ENCODE results near the gene UBE2L3. TPM values are rescaled to one million over a fixed set of nuclear protein-coding genes. Genes with fewer than 3 reads are reported as not detected.

UBE2L3 gene
- total and polyA plus RNA-seq, 2 of the 13 experiments (the other 11 are each of a cell fraction or from before 2014, with no cell fraction given): 30.2 to 58.1 TPM

DNA sequence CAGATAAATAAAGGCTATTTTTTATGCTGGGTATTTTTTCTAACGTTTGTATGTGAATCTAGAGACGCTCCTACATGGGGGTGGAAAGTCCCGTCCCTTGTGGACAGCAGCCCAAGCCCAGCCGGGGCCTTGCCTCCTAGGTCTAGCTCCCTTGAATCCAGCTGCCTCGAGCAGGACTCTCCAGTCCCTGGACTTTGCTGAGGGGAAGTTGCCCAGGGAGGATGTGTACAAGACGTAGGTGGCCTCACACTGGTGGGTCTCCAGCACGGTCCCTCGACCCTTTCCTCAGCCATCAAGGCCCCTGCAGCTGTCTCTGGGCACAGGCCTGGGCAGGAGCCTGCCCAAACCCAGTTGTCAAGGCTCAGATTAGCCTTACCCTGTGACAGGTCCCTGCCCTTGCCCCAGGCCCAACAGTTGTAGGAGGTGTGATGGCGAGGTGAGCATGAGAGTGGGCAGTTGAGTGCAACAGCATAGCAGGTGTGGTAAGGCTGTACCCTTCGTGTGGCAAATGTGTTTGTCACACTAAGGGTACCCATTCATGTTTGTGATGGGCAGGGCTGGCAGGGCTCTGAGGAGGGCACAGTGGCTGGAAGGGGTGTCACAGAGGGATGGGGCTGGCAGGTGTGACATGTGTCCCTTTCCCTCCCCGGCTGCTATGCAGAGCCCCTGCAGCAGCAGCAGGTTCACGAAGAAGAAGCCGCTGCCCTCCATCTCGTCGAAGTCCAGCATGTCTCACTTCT is 68.4 kb downstream of the UBE2L3 start:
- Histone ChIP-seq H3K36me3 (replicated peaks in 1 of 2; ENCODE audit: control insufficient read depth in 1 of 2, insufficient read depth in 2 of 2, low read length in 2 of 2) (no peaks in the 10 kb centered on the region), H4K20me1 (ENCODE audit: insufficient read depth, low read length) (no peaks in the 10 kb centered on the region), H3K79me2 (ENCODE audit: insufficient read depth, low read length) (no peaks in the 10 kb centered on the region), H3K27me3 (ENCODE audit: control insufficient read depth in 1 of 2, insufficient read depth in 2 of 2, low read length in 2 of 2) (peaks cover 0 to 4% of the 10 kb centered on the region in 2 experiments; a peak in 2 of 5 replicates), H3K4me1 (ENCODE audit: insufficient read depth, low read length) (peaks cover 65% of the 10 kb centered on the region), H2AFZ (ENCODE audit: low read length) (no peak overlapping the region), H3K9ac (ENCODE audit: insufficient read depth, low read depth, low read length) (no peak overlapping the region), H3K4me2 (ENCODE audit: low read depth, low read length) (peak overlapping the region; percentile 29; the same call in 1 of the 2 replicates), H3K27ac (ENCODE audit: extremely low read length, insufficient read depth, low read length) (no peak overlapping the region), H3K9me3 (ENCODE audit: low read length) (no peaks in the 10 kb centered on the region), H3K4me3 (replicated peaks in 1 of 3; ENCODE audit: insufficient read depth in 1 of 3, low read depth in 2 of 3, low read length in 3 of 3) (peak overlapping the region in 1 of 3 experiments; percentile 4; a peak in 1 of 6 replicates)
- in situ Hi-C loops (cut with HindIII; ENCODE audit: extremely low pct_ligation_motif_present, low pct_unique_long_range_greater_than_20kb): no loop called here
- FAIRE-seq (no peak), DNase-seq (ENCODE audit: low spot score) (no peak), ATAC-seq (no peak)
- BruUV-seq (replicated peaks): no TSS peak
- WGBS (ENCODE audit: low lambda C conversion rate): 46% methylated on average over 11 of the region's 15 CpGs
- ChIA-PET POLR2A (no interaction called here), CTCF (ENCODE audit: low intra/inter-chr PET ratio, low total read pairs) (no interaction called here)
- peak; percentile 15; the same call in 1 of the 2 replicates for TF ChIP-seq ZNF891 (CRISPR knock-in tag; IDR thresholded peaks at IDR 0.05)
- TF ChIP-seq IKZF4 (CRISPR knock-in tag; IDR thresholded peaks at IDR 0.05; ENCODE audit: borderline replicate concordance, low read depth, not compliant biosample characterization): no peak
- intact Hi-C loops (cut with micrococcal nuclease; ENCODE audit: unreplicated experiment): no loop called here

DNA sequence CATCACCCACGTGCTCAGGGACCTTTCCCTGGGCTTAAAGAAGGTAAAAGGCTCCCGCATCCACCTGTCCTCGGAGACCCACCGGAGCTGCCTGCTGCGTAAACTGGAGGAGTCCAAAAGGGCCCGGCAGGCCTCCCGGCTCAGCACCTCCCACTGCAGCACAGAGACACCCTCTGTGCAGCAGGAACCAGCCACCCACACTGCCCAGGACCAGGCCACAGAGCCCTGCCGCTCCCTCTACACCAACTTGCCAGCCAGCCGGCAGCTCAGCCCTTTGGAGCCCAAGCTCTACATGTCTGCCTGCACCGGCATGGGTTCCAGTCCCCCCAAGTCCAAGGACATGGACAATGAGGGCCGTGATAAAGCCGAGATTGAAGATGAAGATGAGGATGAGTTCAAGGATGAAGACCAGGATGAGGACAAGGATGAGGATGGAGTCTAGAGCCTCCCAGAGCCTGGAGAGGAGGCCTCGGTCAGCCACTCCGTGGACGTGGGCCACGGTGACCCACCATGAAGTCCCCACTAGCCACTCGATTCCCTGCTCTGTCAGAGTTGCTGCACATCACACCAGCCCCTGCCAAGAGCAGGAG is 69.2 kb downstream of the UBE2L3 start:
- CTCF ChIA-PET (ENCODE audit: low intra/inter-chr PET ratio, low total read pairs): no interaction called here
- Histone ChIP-seq H3K36me3 (replicated peaks in 1 of 2; ENCODE audit: control insufficient read depth in 1 of 2, insufficient read depth in 2 of 2, low read length in 2 of 2) (no peaks in the 10 kb centered on the region), H3K4me3 (replicated peaks in 1 of 3; ENCODE audit: insufficient read depth in 1 of 3, low read depth in 2 of 3, low read length in 3 of 3) (no peak overlapping the region), H4K20me1 (ENCODE audit: insufficient read depth, low read length) (no peaks in the 10 kb centered on the region), H3K4me1 (ENCODE audit: insufficient read depth, low read length) (peaks cover 73% of the 10 kb centered on the region), H2AFZ (ENCODE audit: low read length) (no peak overlapping the region), H3K79me2 (ENCODE audit: insufficient read depth, low read length) (no peaks in the 10 kb centered on the region), H3K27me3 (ENCODE audit: control insufficient read depth in 1 of 2, insufficient read depth in 2 of 2, low read length in 2 of 2) (peaks cover 0 to 4% of the 10 kb centered on the region in 2 experiments; a peak in 2 of 5 replicates), H3K9me3 (ENCODE audit: low read length) (no peaks in the 10 kb centered on the region), H3K4me2 (ENCODE audit: low read depth, low read length) (peak overlapping the region; percentile 29), H3K9ac (ENCODE audit: insufficient read depth, low read depth, low read length) (no peak overlapping the region), H3K27ac (ENCODE audit: extremely low read length, insufficient read depth, low read length) (no peak overlapping the region)
- ATAC-seq (no peak), DNase-seq (ENCODE audit: low spot score) (no peak), FAIRE-seq (no peak)
- POLR2A ChIA-PET: no interaction called here
- in situ Hi-C loops (cut with HindIII; ENCODE audit: extremely low pct_ligation_motif_present, low pct_unique_long_range_greater_than_20kb) (no loop called here), intact Hi-C loops (cut with micrococcal nuclease; ENCODE audit: unreplicated experiment) (no loop called here)
- WGBS (ENCODE audit: low lambda C conversion rate): 51% methylated on average over 11 of the region's 17 CpGs
- BruUV-seq (replicated peaks): no TSS peak
- no peak for TF ChIP-seq CREM (IDR thresholded peaks at IDR 0.05)
- no peak for TF ChIP-seq CREM (CRISPR knock-in tag; IDR thresholded peaks at IDR 0.05)
- TF ChIP-seq ZNF768 (CRISPR knock-in tag; IDR thresholded peaks at IDR 0.05): peak; percentile 89; the same call in 1 of the 2 replicates
